Brain microvascular endothelial cell (primary cell): Measurements from ENCODE around the gene CBLIF.
"Not testable (repeated sequence)": the region's sequence is repeated elsewhere in the genome, so short reads cannot be mapped to it uniquely, and the experiment has no call there.

Source experiments
- DNase-seq: peaks from one replicate; pipeline ENCODE4 v3.0.0-alpha.2; 2020
- H3K27ac ChIP-seq: fragments of 250-450 bp; sonication (Bioruptor Pico); 2 replicates; pipeline ENCODE4 v1.5.1; 2020; ENCODE audit warnings: mild to moderate bottlenecking, moderate library complexity
- H3K27me3 ChIP-seq: fragments of 250-450 bp; sonication (Bioruptor Pico); replicated peaks from 2 replicates; pipeline ENCODE4 v1.5.1; 2020; ENCODE audit warnings: mild to moderate bottlenecking
- H3K36me3 ChIP-seq: fragments of 250-450 bp; sonication (Bioruptor Pico); replicated peaks from 2 replicates; pipeline ENCODE4 v1.5.1; 2020; ENCODE audit warnings: mild to moderate bottlenecking
- H3K4me3 ChIP-seq: 2 replicates; pipeline ENCODE4 v1.5.1; 2011; ENCODE audit warnings: low read depth, mild to moderate bottlenecking, control low read depth, low read length, moderate library complexity
- in situ Hi-C: cut with HindIII; loops from 2 replicates; pipeline ENCODE4 v1.10.0; 2017; ENCODE audit warnings: low sequenced_read_pairs, low pct_ligation_motif_present
- TF ChIP-seq, protein P1 (sequence below): IDR thresholded peaks from 2 replicates; pipeline ENCODE4 v1.5.1; 2011; ENCODE audit warnings: low read depth, mild to moderate bottlenecking, moderate library complexity, low read length, control low read depth, inconsistent platforms; ENCODE audit errors: missing control alignments

The CBLIF gene

DNA sequence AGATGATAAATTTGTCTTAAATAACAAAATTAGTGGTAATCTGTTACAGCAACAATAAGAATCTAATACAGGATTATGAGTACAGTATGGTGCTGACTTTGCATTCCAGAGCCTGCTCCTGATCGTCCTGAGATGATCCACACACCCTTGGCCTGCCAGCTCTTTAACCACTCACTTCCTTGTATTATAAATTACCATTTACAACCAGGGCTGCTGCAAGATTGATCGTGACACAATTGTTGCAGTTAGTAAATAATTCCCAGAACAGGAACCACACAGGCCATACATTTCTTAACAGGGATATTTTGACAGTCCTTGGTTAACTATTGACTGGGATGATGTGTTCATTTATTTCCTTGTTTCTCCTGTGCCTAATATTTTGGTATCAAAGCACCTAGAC is 3.8 kb upstream of the CBLIF start:
- Histone ChIP-seq H3K27ac (no peak overlapping the region), H3K36me3 (no peaks in the 10 kb centered on the region)

DNA sequence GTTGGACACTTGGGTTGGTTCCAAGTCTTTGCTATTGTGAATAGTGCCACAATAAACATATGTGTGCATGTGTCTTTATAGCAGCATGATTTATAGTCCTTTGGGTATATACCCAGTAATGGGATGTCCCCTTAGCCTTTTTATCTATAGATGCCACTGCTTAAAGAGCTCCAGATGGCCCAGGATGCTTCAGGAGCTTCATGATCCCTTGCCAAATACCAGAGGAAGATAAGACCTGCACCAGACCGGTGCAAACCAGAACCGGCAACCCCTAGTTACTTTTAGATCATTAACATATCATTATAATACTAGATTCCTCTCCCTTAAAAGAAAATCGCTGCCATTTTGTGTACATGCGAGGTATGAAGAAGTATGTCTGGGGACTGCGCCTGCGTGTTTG is 3.1 kb upstream of the CBLIF start:
- DNase-seq, in situ Hi-C loops, H3K36me3 ChIP-seq, H3K4me3 ChIP-seq, H3K27ac ChIP-seq, H3K27me3 ChIP-seq: not testable (repeated sequence)

More for the DNA sequence above, 3.8 kb upstream of the CBLIF start:
- no peak overlapping the region for H3K4me3 ChIP-seq
- no peaks in the 10 kb centered on the region for H3K27me3 ChIP-seq
- TF ChIP-seq, protein P1, sequence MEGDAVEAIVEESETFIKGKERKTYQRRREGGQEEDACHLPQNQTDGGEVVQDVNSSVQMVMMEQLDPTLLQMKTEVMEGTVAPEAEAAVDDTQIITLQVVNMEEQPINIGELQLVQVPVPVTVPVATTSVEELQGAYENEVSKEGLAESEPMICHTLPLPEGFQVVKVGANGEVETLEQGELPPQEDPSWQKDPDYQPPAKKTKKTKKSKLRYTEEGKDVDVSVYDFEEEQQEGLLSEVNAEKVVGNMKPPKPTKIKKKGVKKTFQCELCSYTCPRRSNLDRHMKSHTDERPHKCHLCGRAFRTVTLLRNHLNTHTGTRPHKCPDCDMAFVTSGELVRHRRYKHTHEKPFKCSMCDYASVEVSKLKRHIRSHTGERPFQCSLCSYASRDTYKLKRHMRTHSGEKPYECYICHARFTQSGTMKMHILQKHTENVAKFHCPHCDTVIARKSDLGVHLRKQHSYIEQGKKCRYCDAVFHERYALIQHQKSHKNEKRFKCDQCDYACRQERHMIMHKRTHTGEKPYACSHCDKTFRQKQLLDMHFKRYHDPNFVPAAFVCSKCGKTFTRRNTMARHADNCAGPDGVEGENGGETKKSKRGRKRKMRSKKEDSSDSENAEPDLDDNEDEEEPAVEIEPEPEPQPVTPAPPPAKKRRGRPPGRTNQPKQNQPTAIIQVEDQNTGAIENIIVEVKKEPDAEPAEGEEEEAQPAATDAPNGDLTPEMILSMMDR = no peak
- no peak for DNase-seq
- in situ Hi-C loops = no loop called here

DNA sequence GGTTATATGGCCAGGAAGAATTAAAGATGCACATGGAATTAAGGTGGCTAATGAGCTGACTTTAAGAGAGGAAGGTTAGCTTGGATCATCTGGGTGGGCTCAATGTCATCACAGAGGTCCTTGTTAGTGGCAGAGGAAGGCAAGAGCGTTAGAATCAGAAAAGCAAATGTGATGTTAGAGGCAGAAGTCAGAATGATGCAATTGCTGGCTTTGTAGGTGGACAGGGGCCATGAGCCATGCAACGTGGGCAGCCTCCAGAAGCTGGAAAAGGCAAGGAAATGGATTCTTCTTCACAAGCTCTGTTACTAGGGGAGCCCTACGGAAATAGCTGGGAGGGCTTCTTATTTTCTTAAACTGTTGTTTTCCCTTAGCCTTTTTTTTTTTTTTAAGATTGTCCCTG is 2.3 kb upstream of the CBLIF start:
- Histone ChIP-seq H3K4me3 (no peak overlapping the region), H3K27me3 (no peaks in the 10 kb centered on the region), H3K27ac (no peak overlapping the region), H3K36me3 (no peaks in the 10 kb centered on the region)
- TF ChIP-seq, protein P1 = no peak
- DNase-seq = no peak
- in situ Hi-C loops = no loop called here

DNA sequence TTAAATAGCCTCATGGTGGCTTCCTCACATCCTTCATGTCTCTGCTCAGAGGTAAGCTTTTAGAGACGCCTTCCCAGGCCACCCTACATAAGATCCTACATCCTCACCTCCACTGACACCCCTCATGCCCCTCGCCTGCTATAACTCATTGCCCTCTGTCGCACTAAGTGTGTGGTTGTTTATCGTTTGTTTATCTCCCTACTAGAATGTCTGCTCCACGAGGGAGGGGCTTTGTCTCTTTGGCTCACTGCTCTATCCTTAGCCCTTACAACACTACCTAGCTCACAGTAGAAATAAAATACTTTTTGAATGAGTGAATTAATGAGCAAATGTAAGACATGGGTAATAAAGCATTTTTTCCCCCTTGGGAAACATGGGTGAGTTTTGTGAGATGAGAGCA is 1.3 kb upstream of the CBLIF start:
- no peak for DNase-seq
- TF ChIP-seq, protein P1 = no peak
- in situ Hi-C loops = no loop called here
- H3K27me3 ChIP-seq = no peaks in the 10 kb centered on the region
- H3K36me3 ChIP-seq = no peaks in the 10 kb centered on the region
- no peak overlapping the region for H3K27ac ChIP-seq
- no peak overlapping the region for H3K4me3 ChIP-seq

DNA sequence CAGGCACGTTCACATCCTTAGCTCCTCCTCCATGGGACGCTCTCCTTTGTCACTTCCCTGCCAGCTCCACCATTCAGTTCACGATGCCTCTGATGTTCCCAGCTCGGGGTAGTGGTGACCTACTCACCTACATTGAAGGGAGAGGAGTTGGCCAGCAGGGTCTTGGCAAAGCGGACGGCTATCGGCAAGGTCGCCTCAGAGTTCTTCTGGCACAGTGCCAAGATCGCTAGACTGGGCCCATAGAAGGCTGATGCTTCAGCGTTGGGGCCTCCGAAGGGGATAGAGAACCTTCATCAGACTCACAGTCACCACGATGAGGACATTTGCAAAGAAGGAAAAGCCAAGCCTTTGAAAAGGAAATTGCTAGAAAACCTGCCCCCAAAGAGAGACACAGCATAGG is 3.0 kb downstream of the CBLIF start:
- Histone ChIP-seq H3K27me3 (no peaks in the 10 kb centered on the region), H3K36me3 (no peaks in the 10 kb centered on the region), H3K4me3 (no peak overlapping the region), H3K27ac (no peak overlapping the region)
- TF ChIP-seq, protein P1 = no peak
- DNase-seq = no peak
- in situ Hi-C loops = no loop called here

DNA sequence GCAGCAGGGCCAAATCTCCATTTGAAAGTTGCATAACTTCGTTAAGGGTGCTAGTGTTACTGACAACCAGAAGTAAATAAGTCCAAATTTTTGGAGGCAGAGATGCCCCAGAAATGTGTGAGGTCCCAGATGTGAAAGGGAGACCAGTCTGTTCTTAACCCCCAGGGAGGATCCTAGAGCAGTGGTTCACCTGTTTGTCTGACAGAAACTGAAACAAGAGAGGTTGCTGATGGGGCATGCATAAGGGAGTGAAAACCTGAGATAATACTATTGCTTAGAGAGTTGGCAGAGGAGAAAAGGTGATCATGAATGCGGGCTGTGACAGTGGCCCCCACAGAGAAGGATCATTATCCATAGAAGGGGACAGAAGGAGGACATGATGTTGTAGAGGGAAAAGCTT is 3.8 kb downstream of the CBLIF start:
- in situ Hi-C loops = no loop called here
- Histone ChIP-seq H3K4me3 (no peak overlapping the region), H3K36me3 (no peaks in the 10 kb centered on the region), H3K27ac (no peak overlapping the region), H3K27me3 (no peaks in the 10 kb centered on the region)
- DNase-seq = no peak
- TF ChIP-seq, protein P1 = no peak
